Activated gamma-delta T cell treated with anti-CD3 and anti-CD28 coated beads, Interleukin-2, amount 50 U/mL, for 16 hours (primary cell): Measurements from ENCODE around the gene GLI3.

Experiments
- DNase-seq: peaks from one replicate; pipeline ENCODE4 v3.0.0-alpha.2; 2020; ENCODE audit warnings: low read depth

The GLI3 gene

GRCh38 chr7:42081671-42082070 is 155.3 kb downstream of the GLI3 start:
- DNase-seq = no peak

- no peak for DNase-seq
These were observed 156.0 kb downstream of the GLI3 start for GRCh38 chr7:42080841-42081586.

- no peak for DNase-seq
These were observed 159.5 kb downstream of the GLI3 start for GRCh38 chr7:42077271-42078135.

- DNase-seq = no peak
These were observed 160.1 kb downstream of the GLI3 start for GRCh38 chr7:42076870-42077269.

- DNase-seq = no peak
These were observed 161.6 kb downstream of the GLI3 start for GRCh38 chr7:42075418-42075817.

GRCh38 chr7:42074076-42074475 is 162.9 kb downstream of the GLI3 start:
- no peak for DNase-seq

GRCh38 chr7:42071372-42072261 is 165.4 kb downstream of the GLI3 start:
- no peak for DNase-seq

GRCh38 chr7:42070068-42070467 is 166.9 kb downstream of the GLI3 start:
- DNase-seq = no peak

- no peak for DNase-seq
These were observed 167.4 kb downstream of the GLI3 start for GRCh38 chr7:42069590-42069989.

- no peak for DNase-seq
These were observed 168.3 kb downstream of the GLI3 start for GRCh38 chr7:42068554-42069280.

GRCh38 chr7:42065942-42066341 is 171.1 kb downstream of the GLI3 start:
- DNase-seq = no peak

- no peak for DNase-seq
These were observed 172.0 kb downstream of the GLI3 start for GRCh38 chr7:42065015-42065414.

GRCh38 chr7:42064534-42064933 is 172.5 kb downstream of the GLI3 start:
- DNase-seq = no peak

GRCh38 chr7:42059275-42059674 is 177.7 kb downstream of the GLI3 start:
- no peak for DNase-seq

- no peak for DNase-seq
These were observed 179.7 kb downstream of the GLI3 start for GRCh38 chr7:42057331-42057730.

- no peak for DNase-seq
These were observed 181.8 kb downstream of the GLI3 start for GRCh38 chr7:42055171-42055570.

- DNase-seq = no peak
These were observed 183.2 kb downstream of the GLI3 start for GRCh38 chr7:42053834-42054233.

- no peak for DNase-seq
These were observed 187.2 kb downstream of the GLI3 start for GRCh38 chr7:42049761-42050160.

GRCh38 chr7:42046483-42046882 is 190.5 kb downstream of the GLI3 start:
- DNase-seq = no peak

GRCh38 chr7:42045961-42046360 is 191.0 kb downstream of the GLI3 start:
- DNase-seq = no peak

GRCh38 chr7:42039921-42040320 is 197.1 kb downstream of the GLI3 start:
- no peak for DNase-seq

GRCh38 chr7:42035210-42035609 is 201.8 kb downstream of the GLI3 start:
- no peak for DNase-seq
